H4 (cell line): ENCODE measurements around the gene KLHL17. TPM values are rescaled to one million over a fixed set of nuclear protein-coding genes. Genes with fewer than 3 reads are reported as not detected.

ENCODE experiments used
- DNase-seq: peaks from one replicate; pipeline ENCODE4 v3.0.0-alpha.2; 2015; ENCODE audit warnings: low spot score
- total RNA-seq: library from RNA; depleted of rRNA; stranded (reverse); fragments of >200 nt; shearing (Covaris generic); gene quantifications from 2 replicates; pipeline ENCODE4 v1.2.3, GENCODE V29; 2014

Gene KLHL17
- total RNA-seq, 1 experiment from 2014 or later = 1.9 TPM

GRCh38 chr1:950881-951280, 9.5 kb upstream of the KLHL17 start:
- DNase-seq = no peak

DNA sequence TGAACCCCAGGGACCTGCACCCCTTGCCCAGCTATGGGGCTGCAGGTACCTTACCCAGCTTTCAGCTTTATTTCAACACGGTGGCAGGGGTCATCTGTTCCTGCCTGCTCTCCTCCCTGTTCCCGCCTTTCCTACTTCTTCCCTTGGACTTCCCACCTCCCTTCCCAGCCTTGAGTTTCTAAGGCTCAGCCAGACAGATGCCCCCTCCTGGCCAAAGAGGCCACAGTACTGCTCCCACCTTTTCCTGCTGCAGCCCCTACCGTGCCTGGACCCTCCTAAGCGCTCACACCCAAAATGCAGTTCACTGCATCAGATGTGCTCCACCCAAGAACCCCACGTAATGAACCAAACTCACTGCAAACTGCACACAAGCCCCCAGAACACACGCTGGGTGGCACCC, 9.0 kb upstream of the KLHL17 start:
- peak; percentile 40 for DNase-seq

DNA sequence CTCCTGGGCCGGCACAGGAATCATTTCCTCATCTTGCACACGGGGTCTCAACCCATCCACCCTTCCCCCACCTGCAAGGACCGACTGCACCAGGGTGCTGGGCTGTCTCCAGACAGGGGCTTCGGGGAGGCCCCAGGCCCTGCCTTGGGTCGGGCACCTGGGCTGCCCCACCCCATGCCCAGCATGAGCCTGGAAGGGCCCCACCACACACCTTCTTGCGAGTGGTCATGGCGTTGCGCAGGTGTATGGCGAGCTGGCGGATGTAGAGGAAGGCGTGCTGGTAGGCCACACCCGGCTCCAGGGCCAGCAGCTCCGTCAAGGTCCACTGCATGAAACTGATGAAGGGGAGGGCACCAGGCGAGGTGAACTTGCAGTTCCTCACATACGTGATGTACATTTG, 8.2 kb upstream of the KLHL17 start:
- DNase-seq = no peak

DNA sequence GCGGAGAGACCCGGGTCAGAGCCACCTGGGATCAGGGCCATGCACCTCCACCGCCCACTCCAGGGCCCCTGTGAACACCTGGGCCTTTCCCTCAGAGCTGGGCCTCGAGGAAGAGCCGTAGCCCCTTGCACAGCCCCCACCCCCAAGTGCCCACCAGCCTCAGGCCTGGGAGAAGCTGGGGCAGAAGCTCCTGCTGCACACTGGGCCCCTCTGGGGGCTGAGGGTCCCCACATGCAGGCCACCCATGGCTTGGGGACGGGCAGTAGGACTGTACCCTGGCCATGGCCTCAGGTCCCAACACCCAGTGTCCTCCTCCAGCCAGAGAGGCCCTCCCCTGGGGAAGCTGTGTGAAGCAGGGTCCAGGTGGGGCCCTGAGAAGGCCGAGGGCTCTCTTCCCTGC, 7.8 kb upstream of the KLHL17 start:
- no peak for DNase-seq

GRCh38 chr1:953524-954320, 6.7 kb upstream of the KLHL17 start:
- DNase-seq = no peak

- DNase-seq = no peak
Observed at GRCh38 chr1:954927-955326, 5.5 kb upstream of the KLHL17 start.

- DNase-seq = no peak
Observed at GRCh38 chr1:955474-955873, 4.9 kb upstream of the KLHL17 start.

GRCh38 chr1:956636-957035, 3.7 kb upstream of the KLHL17 start:
- no peak for DNase-seq

DNA sequence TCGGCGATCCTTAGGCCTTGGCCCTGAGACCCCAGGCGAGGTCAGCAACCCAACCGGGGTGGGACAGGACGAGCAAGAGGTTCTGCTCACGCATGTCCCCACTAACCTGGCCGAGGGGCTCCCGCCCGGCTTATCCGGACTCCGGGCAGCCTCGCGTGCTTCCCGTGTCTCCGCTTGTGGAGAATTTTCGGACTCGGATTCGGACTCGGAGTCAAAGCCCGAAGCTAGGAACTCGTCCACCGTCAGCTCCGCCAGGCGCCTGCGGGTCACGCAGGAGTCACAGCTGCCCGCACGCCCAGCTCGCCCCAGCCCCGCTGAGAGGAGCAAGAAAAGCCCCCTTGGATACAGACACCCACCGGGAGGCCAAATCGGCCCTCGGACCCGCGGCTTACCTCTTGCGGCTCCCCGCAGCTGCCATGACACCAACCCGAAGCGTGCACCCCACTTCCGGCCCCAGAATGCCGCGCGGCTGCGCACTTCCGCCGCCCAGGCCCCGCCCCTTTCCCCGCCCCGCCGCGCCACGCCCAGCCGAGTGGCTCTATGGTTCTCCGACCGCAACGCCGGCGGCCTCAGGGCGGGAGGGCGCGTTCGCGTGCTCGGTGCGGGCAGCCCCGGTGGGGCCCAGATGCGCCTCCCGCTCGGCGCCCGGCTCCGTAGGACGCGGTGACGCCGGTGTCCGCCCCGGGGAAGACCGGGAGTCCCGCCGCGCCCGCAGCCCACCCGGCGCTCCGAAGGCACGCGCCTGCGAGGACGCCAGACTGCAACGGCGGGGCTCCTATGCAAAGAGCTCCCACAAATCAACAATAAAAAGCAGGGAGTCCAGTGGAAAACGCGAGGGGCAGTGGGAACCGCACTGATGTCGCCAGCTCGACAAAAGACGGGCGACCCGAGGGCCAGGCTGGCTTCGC, 1.3 kb upstream of the KLHL17 start, which contains the start of gene NOC2L:
NOC2L (minus strand) TSS at position 434 of the 908 bp plus-strand sequence; CDS start at position 418, 16 bp downstream.
- peak; percentile 81 for DNase-seq

DNA sequence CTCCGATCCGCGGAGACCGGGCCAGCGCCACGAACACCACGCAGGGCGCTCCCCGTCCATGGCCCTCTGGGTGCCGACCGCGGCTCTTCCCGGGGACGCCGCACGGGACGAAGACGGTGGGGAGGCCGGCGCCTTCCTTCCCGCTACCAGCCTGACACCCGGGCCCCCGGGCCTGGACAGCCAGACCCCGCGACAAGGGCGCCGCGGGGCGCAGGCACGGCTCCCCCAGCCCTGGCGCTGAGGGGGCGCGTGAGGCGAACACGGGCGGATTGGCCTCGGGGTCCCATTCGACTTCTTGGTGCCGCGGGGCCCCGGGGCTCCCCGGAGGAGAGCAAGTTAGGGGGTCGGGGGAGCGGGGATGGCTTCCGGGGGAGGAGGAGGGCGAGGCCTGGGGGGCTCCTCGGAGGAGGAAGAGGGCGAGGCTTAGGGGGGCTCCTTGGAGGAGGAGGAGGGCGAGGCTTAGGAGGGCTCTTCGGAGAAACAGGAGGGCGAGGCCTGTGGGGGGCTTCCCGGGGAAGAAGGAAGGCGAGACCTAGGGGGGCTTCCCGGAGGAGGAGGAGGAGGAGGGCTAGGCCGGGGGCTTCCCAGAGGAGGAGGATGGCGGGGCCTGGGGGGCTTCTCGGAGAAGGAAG, 537 bp upstream of the KLHL17 start:
- no peak for DNase-seq

- DNase-seq = no peak
Observed at GRCh38 chr1:961132-961669, 817 bp downstream of the KLHL17 start.

- no peak for DNase-seq
Observed at GRCh38 chr1:962381-963300, 2.3 kb downstream of the KLHL17 start.

DNA sequence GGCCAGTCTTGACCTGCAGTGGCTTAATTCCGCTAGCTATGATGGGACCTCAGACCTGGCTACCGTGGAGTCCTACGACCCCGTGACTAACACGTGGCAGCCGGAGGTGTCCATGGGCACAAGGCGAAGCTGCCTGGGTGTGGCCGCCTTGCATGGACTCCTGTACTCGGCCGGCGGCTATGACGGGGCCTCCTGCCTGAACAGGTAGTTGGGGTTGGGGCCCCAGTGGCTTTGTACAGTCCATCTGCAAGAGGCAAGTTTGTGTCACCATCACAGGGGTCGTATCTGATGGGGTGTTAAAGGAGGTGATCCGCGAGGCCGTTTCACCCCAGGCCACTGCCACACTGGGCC, 2.9 kb downstream of the KLHL17 start:
- no peak for DNase-seq

DNA sequence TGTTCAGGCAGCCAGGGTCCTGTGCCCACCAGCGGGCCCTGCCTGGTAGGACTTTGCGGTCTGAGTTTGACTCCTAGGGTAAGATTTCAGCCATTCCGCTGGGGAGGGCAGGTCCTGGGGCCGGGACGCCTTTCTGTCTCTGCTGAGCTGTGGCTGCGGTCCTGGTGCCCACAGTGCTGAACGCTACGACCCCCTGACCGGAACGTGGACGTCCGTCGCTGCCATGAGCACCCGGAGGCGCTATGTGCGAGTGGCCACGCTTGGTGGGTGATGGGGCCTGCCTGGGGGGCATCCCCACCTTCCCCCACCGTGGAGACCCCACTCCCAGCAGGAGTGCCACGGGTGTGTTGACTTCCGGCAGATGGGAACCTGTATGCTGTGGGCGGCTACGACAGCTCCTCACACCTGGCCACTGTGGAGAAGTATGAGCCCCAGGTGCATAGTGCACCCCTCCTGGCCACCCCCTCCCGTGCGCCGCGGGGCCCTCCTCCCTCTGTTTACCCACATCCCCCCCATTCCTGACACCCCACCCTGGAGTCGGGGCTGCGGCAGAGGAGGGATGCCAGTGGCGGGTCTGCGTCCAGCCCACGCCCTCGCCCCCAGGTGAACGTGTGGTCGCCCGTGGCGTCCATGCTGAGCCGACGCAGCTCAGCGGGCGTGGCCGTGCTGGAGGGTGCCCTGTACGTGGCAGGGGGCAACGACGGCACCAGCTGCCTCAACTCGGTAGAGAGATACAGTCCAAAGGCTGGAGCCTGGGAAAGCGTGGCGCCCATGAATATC, 3.6 kb downstream of the KLHL17 start:
- no peak for DNase-seq

DNA sequence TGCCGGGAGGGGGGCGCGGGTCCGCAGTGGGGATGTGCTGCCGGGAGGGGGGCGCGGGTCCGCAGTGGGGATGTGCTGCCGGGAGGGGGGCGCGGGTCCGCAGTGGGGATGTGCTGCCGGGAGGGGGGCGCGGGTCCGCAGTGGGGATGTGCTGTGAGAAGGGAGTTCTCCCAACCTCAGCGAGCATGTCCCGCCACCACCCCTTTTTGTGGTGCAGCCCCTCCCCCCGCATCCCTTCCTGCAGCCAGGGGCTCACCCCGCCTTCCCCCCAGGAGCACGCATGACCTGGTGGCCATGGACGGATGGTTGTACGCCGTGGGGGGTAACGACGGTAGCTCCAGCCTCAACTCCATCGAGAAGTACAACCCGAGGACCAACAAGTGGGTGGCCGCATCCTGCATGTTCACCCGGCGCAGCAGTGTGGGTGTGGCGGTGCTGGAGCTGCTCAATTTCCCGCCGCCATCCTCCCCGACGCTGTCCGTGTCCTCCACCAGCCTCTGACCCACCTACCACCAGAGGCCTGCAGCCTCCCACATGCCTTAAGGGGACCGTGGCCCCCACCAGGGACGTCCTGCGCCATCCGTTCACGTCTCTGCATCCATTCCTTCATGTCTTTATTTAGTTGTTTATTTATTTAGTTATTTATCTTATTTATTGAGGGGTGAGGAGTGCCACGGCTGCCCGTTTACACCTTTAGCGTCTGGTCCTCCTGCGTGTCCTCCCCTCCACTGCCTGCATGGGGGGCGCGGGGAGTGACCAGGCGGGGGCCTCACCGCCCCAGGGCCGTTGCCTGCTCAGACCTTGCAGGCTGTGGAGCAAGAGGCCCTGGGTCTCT, 4.5 kb downstream of the KLHL17 start:
- DNase-seq = no peak

GRCh38 chr1:965526-966134, 5.2 kb downstream of the KLHL17 start:
- DNase-seq = no peak

DNA sequence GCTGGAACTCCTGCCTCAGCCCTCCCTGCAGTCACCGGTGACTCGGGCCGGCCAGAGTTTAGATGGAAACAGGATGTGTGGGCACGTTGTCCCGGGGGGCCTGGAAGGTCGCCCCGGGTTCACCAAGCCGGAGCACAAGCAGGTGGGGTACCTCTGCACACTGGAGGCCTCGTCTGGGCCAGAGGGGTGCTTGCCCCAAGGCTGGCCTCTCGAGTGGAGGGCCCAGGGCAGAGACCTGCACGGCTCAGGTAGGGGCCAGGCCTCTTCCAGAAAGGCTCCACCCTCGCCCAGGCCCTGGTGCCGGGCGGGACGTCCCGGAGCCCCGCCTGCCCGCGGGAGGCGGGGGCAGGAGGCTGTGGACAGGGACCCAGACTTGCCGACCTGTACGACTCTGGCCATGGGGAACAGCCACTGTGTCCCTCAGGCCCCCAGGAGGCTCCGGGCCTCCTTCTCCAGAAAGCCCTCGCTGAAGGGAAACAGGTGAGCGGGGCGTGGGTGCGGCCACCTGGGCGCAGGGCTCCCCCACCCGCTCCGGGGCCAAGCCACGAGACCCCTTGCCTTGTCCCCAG, 5.8 kb downstream of the KLHL17 start, which contains the start of gene PLEKHN1:
PLEKHN1 (plus strand) TSS at position 348 of the 569 bp plus-strand sequence; CDS start at position 398, 50 bp downstream.
- DNase-seq = peak; percentile 85

GRCh38 chr1:966704-967300, 6.4 kb downstream of the KLHL17 start:
- peak; percentile 80 for DNase-seq
